ENCODE data around the gene DOHH. TPM values are rescaled to one million over a fixed set of nuclear protein-coding genes. Genes with fewer than 3 reads are reported as not detected.

The DOHH gene
- total RNA-seq, 2 experiments from 2014 or later: 13.3 to 17.0 TPM

DNA sequence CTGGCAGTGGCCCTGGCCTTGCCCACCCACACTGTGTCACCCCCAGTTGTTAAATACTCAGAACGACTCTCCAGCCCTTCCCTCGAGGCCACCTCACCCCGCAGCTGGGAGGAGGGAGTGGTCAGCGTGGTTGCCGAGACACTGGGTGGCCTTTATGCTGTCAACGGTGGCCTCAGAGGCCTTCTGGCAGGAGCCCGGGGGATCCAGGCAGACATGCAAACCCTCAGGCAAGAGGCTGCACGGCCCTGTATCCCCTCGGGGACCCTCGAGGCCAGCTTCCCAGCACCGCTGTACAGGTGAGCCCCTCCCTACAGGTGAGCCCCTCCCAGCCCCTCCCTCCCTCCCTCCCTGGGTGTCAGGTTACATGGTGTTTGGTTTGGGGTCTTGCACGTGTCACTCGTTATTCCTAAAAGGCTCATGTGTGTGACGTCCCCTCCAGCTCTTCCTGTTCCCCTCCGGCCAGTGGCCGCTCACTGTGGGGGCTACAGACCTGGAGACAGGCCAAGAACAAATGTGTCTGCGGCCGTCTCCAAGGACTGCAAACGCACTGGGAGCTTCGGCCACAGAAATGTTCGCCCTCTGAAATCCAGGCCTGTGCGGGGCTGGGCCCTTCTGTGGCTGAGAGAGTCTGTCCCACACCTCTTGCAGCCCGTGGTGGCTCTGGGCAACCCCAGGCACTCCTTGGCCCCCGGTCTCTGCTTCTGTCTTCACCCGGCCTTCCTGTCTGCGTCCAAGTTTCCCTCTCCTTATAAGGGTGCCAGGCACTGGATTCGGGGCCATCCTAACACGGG is 38.7 kb upstream of the DOHH start, which contains the start of gene TEKTIP1:
Gene TEKTIP1, plus strand, starts transcription at position 210 of the 791 bp plus-strand sequence. Its CDS starts 4 bp downstream, at position 214.
- peaks cover 14% of the 10 kb centered on the region for H3K36me3 Mint-ChIP-seq
- H3K4me1 Mint-ChIP-seq: no peaks in the 10 kb centered on the region
- no peak within 1 kb of the TSS for H3K4me3 Mint-ChIP-seq
- DNase-seq (no peak), ATAC-seq (no peak)
- H3K9me3 Mint-ChIP-seq (ENCODE audit: low read depth): peaks cover 2% of the 10 kb centered on the region
- H3K27ac Mint-ChIP-seq: no peak within 1 kb of the TSS
- no peaks in the 10 kb centered on the region for H3K27me3 Mint-ChIP-seq
- CTCF ChIA-PET: interaction anchor here (1.4 kb wide), 2 partner anchors 16 to 153 kb away, joined by 3 read pairs; no protein-coding TSS in a partner anchor

GRCh38 chr19:3538258-3538929 is 37.9 kb upstream of the DOHH start:
- CTCF ChIA-PET: interaction anchor here (1.0 to 1.4 kb wide), 3 partner anchors 10 to 154 kb away, joined by 3 read pairs; no protein-coding TSS in a partner anchor
- H3K27ac Mint-ChIP-seq: no peak overlapping the region
- H3K4me1 Mint-ChIP-seq: no peaks in the 10 kb centered on the region
- H3K27me3 Mint-ChIP-seq: no peaks in the 10 kb centered on the region
- no peak overlapping the region for H3K4me3 Mint-ChIP-seq
- H3K36me3 Mint-ChIP-seq: peaks cover 18% of the 10 kb centered on the region
- ATAC-seq (no peak), DNase-seq (no peak)
- H3K9me3 Mint-ChIP-seq (ENCODE audit: low read depth): peaks cover 2% of the 10 kb centered on the region

DNA sequence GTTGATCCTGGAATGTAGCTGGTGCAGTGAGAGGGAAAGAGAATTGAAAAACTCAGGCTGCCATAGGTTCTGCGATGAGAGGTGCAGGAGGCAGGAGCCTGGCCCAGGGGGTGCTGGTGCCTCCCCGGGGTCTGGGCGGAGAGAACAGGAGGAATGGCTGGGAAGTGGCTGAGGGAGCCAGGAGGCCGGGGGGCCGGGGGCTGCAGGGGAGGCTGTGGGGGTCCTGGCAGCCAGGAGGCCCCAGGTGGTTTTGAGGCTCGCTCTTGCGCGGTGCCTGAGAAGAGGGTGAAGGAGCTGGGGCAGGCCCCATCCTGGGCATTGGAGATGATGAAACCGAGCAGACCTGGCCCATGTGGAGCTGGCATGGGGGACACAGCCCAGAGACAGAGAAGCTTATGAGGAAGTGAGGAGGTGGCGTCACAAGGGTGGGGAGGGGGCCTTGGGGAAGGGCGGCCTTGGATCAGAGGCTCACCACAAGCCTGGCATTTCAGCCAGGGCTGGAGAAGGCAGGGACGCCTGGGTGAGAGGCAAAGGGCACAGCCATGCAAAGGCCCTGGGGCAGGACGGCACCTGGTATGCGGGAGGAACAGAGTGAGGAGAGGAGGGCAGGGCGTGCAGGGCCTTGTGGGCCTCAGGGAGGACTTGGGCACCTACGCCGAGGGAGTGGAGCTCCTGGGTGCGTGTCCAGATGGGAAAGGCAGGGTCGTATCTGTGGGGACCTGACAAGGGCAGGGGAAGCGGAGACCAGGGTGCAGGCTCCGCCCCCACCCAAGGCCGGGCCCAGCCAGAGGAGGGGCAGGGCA is 37.2 kb upstream of the DOHH start:
- no peaks in the 10 kb centered on the region for H3K27me3 Mint-ChIP-seq
- peaks cover 2% of the 10 kb centered on the region for H3K9me3 Mint-ChIP-seq (ENCODE audit: low read depth)
- no peaks in the 10 kb centered on the region for H3K4me1 Mint-ChIP-seq
- ATAC-seq (no peak), DNase-seq (no peak)
- CTCF ChIA-PET: interaction anchor here (1.0 to 2.1 kb wide), 2 partner anchors 8 to 11 kb away, joined by 3 to 8 read pairs; no protein-coding TSS in a partner anchor
- no peak overlapping the region for H3K4me3 Mint-ChIP-seq
- peaks cover 18% of the 10 kb centered on the region for H3K36me3 Mint-ChIP-seq
- H3K27ac Mint-ChIP-seq: no peak overlapping the region

- Mint-ChIP-seq H3K27me3 (no peaks in the 10 kb centered on the region), H3K36me3 (peaks cover 18% of the 10 kb centered on the region), H3K9me3 (ENCODE audit: low read depth) (peaks cover 2% of the 10 kb centered on the region), H3K27ac (no peak overlapping the region), H3K4me1 (no peaks in the 10 kb centered on the region), H3K4me3 (no peak overlapping the region)
- ATAC-seq (no peak), DNase-seq (no peak)
- CTCF ChIA-PET: interaction anchor here (2.1 kb wide), 1 partner anchor 8 kb away, joined by 8 read pairs; no protein-coding TSS in a partner anchor
These were observed 36.6 kb upstream of the DOHH start for GRCh38 chr19:3537101-3537437.

DNA sequence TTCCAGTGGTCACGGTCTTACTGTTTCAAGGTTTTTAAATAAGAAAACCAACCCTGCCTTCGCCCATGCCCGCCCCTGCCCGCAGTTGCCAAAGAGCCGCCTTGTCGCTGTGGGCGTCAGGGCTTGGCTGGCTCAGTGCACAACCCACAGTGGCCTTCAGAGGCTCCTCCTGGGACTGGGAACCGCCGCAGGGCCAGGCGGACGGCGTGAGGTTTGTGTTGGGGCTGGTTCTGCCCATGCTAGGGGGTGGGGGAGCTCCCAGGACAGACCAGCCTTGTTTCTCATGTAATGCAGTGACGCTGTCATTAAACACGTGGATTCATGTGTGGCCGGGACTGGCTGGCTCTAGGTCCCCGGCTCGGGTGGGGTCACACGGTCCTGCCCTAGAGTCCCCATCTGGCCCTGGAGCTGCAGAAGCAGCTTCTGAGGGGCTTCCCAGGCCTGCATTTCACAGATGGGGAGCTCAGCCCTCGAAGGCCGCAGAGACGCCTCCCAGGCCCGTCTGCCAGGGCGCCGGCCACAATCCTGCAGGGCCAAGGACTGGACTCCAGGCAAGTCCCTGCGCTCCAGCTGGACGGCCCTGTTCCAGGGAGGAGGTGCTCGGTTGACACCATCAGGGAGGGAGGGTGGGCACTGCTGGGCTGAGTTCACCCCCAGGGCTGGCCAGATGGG is 36.1 kb upstream of the DOHH start:
- DNase-seq (no peak), ATAC-seq (no peak)
- peaks cover 2% of the 10 kb centered on the region for H3K9me3 Mint-ChIP-seq (ENCODE audit: low read depth)
- no peak overlapping the region for H3K4me3 Mint-ChIP-seq
- H3K27ac Mint-ChIP-seq: no peak overlapping the region
- no peaks in the 10 kb centered on the region for H3K4me1 Mint-ChIP-seq
- no peaks in the 10 kb centered on the region for H3K27me3 Mint-ChIP-seq
- H3K36me3 Mint-ChIP-seq: peaks cover 18% of the 10 kb centered on the region
- CTCF ChIA-PET: interaction anchor here (2.1 kb wide), 1 partner anchor 9 kb away, joined by 8 read pairs; no protein-coding TSS in a partner anchor

- CTCF ChIA-PET: interaction anchor here (2.1 kb wide), 1 partner anchor 9 kb away, joined by 8 read pairs; no protein-coding TSS in a partner anchor
- ATAC-seq (no peak), DNase-seq (no peak)
- Mint-ChIP-seq H3K4me1 (no peaks in the 10 kb centered on the region), H3K27ac (no peak overlapping the region), H3K9me3 (ENCODE audit: low read depth) (peaks cover 2% of the 10 kb centered on the region), H3K27me3 (no peaks in the 10 kb centered on the region), H3K36me3 (peaks cover 24% of the 10 kb centered on the region), H3K4me3 (no peak overlapping the region)
These were observed 35.5 kb upstream of the DOHH start for GRCh38 chr19:3535981-3536380.

DNA sequence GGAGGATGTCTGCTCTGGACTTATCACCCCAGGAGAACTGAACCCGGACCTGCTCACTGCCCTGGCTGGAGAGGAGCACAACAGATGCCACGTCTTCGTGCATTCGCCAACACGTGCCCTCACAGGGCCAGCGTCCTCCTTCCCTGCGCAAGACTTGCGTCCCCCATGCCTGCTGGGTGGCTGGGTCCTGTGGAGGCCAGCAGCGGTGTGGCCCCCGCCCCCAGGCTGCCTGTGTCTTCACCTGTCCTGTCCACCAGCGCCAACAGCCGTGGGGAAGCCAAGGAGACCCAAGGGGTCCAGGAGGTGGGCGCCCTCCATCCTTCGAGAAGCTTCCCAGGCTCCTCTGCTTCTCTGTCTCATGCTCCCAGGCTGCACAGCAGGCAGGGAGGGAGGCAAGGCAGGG is 35.1 kb upstream of the DOHH start:
- Mint-ChIP-seq H3K27ac (no peak overlapping the region), H3K36me3 (peaks cover 24% of the 10 kb centered on the region)
- ATAC-seq: no peak

DNA sequence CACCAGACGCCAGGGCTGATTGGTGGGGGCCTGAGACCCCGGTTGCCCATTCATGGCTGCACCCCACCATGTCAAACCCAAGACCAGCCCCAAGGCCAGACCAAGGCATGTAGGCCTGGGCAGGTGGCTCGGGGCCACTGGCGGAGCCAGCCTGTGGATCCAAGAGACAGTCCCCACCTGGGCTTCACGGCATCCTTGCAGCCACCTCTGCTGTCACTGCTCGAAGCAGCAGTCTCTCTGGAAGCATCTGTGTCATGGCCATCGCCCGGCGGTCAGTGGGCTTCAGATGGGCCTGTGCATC is 34.7 kb upstream of the DOHH start:
- Mint-ChIP-seq H3K36me3 (peaks cover 24% of the 10 kb centered on the region), H3K27me3 (no peaks in the 10 kb centered on the region), H3K9me3 (ENCODE audit: low read depth) (peaks cover 2% of the 10 kb centered on the region), H3K27ac (no peak overlapping the region), H3K4me1 (no peaks in the 10 kb centered on the region), H3K4me3 (no peak overlapping the region)
- DNase-seq (no peak), ATAC-seq (no peak)
- CTCF ChIA-PET: interaction anchor here (2.1 kb wide), 1 partner anchor 10 kb away, joined by 8 read pairs; no protein-coding TSS in a partner anchor

More for the DNA sequence above, 35.1 kb upstream of the DOHH start:
- Mint-ChIP-seq H3K27me3 (no peaks in the 10 kb centered on the region), H3K4me1 (no peaks in the 10 kb centered on the region), H3K9me3 (ENCODE audit: low read depth) (peaks cover 2% of the 10 kb centered on the region), H3K4me3 (no peak overlapping the region)
- DNase-seq: no peak
- CTCF ChIA-PET: interaction anchor here (2.1 kb wide), 1 partner anchor 10 kb away, joined by 8 read pairs; no protein-coding TSS in a partner anchor

DNA sequence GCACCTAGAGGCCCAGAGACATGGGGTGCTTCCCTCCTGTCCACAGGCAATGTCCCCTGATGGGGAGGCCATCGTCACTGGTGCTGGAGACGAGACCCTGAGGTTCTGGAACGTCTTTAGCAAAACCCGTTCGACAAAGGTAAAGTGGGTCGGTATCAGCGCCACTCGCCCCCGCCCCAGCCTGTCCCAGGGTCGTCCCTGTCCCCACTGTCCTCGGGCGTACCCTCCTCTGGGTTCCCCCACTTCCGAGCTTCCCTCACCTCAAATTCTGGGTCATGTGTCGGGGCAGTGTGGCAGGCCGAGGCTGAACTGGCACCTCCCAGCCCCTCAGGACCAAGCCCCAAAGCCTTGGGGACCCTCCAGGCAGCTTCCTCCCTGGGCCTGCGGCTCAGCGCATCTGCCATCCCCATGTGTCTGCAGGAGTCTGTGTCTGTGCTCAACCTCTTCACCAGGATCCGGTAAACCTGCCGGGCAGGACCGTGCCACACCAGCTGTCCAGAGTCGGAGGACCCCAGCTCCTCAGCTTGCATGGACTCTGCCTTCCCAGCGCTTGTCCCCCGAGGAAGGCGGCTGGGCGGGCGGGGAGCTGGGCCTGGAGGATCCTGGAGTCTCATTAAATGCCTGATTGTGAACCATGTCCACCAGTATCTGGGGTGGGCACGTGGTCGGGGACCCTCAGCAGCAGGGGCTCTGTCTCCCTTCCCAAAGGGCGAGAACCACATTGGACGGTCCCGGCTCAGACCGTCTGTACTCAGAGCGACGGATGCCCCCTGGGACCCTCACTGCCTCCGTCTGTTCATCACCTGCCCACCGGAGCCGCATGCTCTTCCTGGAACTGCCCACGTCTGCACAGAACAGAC is 34.1 kb upstream of the DOHH start:
- CTCF ChIA-PET: interaction anchor here (0.9 kb wide), 1 partner anchor 10 kb away, joined by 3 read pairs; no protein-coding TSS in a partner anchor
- H3K4me3 Mint-ChIP-seq: no peak overlapping the region
- no peak for DNase-seq
- ATAC-seq: no peak
- no peak overlapping the region for H3K27ac Mint-ChIP-seq
- H3K27me3 Mint-ChIP-seq: no peaks in the 10 kb centered on the region
- no peaks in the 10 kb centered on the region for H3K4me1 Mint-ChIP-seq
- H3K36me3 Mint-ChIP-seq: peaks cover 20% of the 10 kb centered on the region
- peaks cover under 1% of the 10 kb centered on the region for H3K9me3 Mint-ChIP-seq (ENCODE audit: low read depth)

DNA sequence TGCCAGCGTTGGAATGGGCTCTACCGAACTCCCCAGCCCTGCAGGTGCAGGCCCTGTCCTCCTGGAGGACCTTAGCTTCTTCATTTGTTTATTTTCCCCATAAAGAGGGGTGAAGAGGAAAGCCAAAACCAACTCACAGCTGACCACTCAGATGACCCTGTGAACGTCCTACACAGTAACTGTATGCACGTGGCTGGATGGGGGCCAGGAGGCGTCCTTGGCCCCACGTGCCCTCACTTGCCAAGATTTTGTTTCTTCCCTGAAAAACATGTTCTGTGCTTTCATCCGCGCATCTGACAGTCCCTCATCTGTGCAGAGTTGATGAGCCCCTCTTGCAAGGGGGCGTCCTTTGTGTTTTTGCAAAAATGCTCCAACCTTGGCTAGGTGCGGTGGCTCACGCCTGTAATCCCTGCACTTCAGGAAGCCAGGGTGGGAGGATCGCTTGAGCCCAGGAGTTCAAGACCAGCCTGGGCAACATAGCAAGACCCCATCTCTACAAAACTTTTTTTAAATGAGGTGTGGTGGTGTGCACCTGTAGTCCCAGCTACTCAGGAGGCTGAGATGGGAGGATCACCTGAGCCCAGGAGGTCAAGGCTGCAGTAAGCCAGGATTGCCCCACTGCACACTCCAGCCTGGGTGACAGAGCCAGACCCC is 33.2 kb upstream of the DOHH start:
- no peak overlapping the region for H3K4me3 Mint-ChIP-seq
- H3K27me3 Mint-ChIP-seq: no peaks in the 10 kb centered on the region
- ATAC-seq (no peak), DNase-seq (no peak)
- H3K4me1 Mint-ChIP-seq: no peaks in the 10 kb centered on the region
- H3K36me3 Mint-ChIP-seq: peaks cover 18% of the 10 kb centered on the region
- H3K9me3 Mint-ChIP-seq (ENCODE audit: low read depth): no peaks in the 10 kb centered on the region
- H3K27ac Mint-ChIP-seq: no peak overlapping the region
- CTCF ChIA-PET: interaction anchor here (0.9 kb wide), 1 partner anchor 11 kb away, joined by 3 read pairs; no protein-coding TSS in a partner anchor

- DNase-seq: no peak
- Mint-ChIP-seq H3K27me3 (no peaks in the 10 kb centered on the region), H3K4me3 (no peak overlapping the region), H3K27ac (no peak overlapping the region), H3K36me3 (peaks cover 18% of the 10 kb centered on the region), H3K9me3 (ENCODE audit: low read depth) (no peaks in the 10 kb centered on the region), H3K4me1 (no peaks in the 10 kb centered on the region)
- no peak for ATAC-seq
- CTCF ChIA-PET: no interaction called here
These were observed 32.6 kb upstream of the DOHH start for GRCh38 chr19:3533033-3533432.

Measured in activated CD8-positive, alpha-beta memory T cell treated with anti-CD3 and anti-CD28 coated beads, Interleukin-2, amount 10 ng/mL, durations not matched to agents 7 days and 5 days (primary cell).